Fibroblast of the aortic adventitia (primary cell): Measurements from ENCODE around the gene DCAF7. TPM values are rescaled to one million over a fixed set of nuclear protein-coding genes. Genes with fewer than 3 reads are reported as not detected.

Experiments
- DNase-seq: peaks from one replicate; pipeline ENCODE4 v3.0.0-alpha.2; 2010; ENCODE audit warnings: low read depth
- H3K4me3 ChIP-seq: 2 replicates; pipeline ENCODE4 v1.5.1; 2011; ENCODE audit warnings: low read depth, mild to moderate bottlenecking, control low read depth, low read length, moderate library complexity
- small RNA-seq: library from RNA; depleted of rRNA; stranded (forward); fragments of <200 nt; gene quantifications from one replicate; pipeline ENCODE3, GENCODE V24; 2012
- total RNA-seq: library from RNA; depleted of rRNA; stranded (reverse); fragments of >200 nt; gene quantifications from 2 replicates; pipeline ENCODE4 v1.2.3, GENCODE V29; 2012; ENCODE audit warnings: low replicate concordance
- TF ChIP-seq, protein P1 (sequence below): IDR thresholded peaks from 2 replicates; pipeline ENCODE4 v1.5.1; 2011; ENCODE audit warnings: mild to moderate bottlenecking, low read length, control low read depth, inconsistent platforms; ENCODE audit not compliant: insufficient read depth

Gene DCAF7
- total RNA-seq, 1 donor: 31.5 TPM

DNA sequence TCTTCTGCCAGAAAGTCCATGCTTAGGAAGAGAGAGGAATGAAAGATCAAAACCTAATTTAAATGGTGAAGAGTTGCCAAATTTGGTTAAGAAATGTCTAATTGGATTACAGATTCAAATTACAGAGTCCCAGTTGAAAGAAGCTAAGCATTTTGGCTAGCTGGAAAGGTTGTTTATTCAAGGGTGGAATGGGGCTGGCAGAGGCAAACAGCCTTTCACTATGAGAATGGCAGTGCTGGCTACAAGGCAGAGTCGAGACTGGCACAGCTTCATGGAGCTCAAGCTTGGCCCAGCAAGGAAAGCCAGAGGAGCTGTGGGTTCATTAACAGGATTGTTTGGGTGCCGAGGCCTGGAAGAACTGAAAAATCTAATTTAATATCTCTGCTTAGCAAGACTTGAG, 85.5 kb downstream of the DCAF7 start:
- H3K4me3 ChIP-seq: no peak overlapping the region
- TF ChIP-seq, protein P1, sequence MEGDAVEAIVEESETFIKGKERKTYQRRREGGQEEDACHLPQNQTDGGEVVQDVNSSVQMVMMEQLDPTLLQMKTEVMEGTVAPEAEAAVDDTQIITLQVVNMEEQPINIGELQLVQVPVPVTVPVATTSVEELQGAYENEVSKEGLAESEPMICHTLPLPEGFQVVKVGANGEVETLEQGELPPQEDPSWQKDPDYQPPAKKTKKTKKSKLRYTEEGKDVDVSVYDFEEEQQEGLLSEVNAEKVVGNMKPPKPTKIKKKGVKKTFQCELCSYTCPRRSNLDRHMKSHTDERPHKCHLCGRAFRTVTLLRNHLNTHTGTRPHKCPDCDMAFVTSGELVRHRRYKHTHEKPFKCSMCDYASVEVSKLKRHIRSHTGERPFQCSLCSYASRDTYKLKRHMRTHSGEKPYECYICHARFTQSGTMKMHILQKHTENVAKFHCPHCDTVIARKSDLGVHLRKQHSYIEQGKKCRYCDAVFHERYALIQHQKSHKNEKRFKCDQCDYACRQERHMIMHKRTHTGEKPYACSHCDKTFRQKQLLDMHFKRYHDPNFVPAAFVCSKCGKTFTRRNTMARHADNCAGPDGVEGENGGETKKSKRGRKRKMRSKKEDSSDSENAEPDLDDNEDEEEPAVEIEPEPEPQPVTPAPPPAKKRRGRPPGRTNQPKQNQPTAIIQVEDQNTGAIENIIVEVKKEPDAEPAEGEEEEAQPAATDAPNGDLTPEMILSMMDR: no peak
- DNase-seq: no peak

- TF ChIP-seq, protein P1: no peak
- no peak for DNase-seq
- H3K4me3 ChIP-seq: no peak overlapping the region
Measured at GRCh38 chr17:63639125-63639524, 88.8 kb downstream of the DCAF7 start.

- H3K4me3 ChIP-seq: no peak overlapping the region
- TF ChIP-seq, protein P1: no peak
- DNase-seq: no peak
Measured at GRCh38 chr17:63640038-63640437, 89.8 kb downstream of the DCAF7 start.

DNA sequence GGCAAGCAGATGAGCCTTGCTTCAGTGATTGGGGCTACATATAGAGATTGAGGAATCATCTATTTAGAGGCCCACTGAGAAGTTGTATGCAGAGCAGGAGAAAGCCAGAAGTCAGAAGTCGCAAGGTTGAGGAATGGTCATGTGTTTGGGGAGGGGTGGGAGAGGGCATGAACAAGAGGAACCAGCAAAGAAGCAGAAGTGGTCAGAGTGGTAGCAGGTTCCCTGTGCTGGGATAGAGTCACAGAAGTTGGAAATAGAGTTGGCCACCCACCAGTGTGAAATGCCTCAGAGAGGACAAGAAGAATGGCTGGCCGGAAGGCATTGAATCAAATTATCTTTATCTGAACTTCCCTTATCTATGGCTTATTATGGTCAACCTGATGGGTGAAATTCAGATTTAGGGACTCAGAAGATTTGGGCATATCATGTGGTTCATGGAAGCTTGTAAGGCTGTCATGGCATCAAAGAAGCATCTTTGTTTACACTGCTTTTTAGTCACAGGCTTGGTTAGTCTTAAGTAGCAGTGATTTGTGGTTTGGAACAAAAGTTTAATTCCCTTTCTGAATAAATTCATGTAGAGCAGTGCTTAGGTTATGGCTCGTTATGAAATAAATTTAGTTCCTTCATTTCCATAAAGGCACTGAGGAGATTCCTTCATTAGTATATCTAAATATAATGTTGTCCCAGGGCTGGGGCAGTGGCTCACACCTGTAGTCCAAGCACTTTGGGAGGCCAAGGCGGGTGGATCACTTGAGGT, 91.6 kb downstream of the DCAF7 start:
- DNase-seq: no peak
- no peak overlapping the region for H3K4me3 ChIP-seq
- TF ChIP-seq, protein P1: no peak

Small RNA genes within 50 kb of the gene (small RNA-seq; reads per million reads assigned to genes)
- gene RNU6-288P: not detected

Other genes with a start within 250 kb of the DCAF7 start
- gene CYB561, start 104.2 kb upstream of the DCAF7 start, total RNA-seq: 16.4 and 29.5 TPM in 2 replicates
- 16.9 and 24.3 TPM in 2 replicates for gene ACE, start 73.4 kb upstream of the DCAF7 start, total RNA-seq
- not detected in 2 replicates for gene KCNH6, start 27.1 kb upstream of the DCAF7 start, total RNA-seq
- 16.1 and 20.3 TPM in 2 replicates for gene TACO1, start 50.4 kb downstream of the DCAF7 start, total RNA-seq
- gene MAP3K3, start 71.9 kb downstream of the DCAF7 start, total RNA-seq: 25.0 and 37.4 TPM in 2 replicates
- 2.8 and 10.9 TPM in 2 replicates for gene LIMD2, start 149.6 kb downstream of the DCAF7 start, total RNA-seq
- gene STRADA, start 191.3 kb downstream of the DCAF7 start, total RNA-seq: 36.4 and 39.5 TPM in 2 replicates
- gene CCDC47, start 223.1 kb downstream of the DCAF7 start, total RNA-seq: 70.2 and 264 TPM in 2 replicates
- 76.3 and 157 TPM in 2 replicates for gene DDX42, start 223.7 kb downstream of the DCAF7 start, total RNA-seq